ENCODE measurements around the gene SBNO1.
"Not testable (repeated sequence)": the region's sequence is repeated elsewhere in the genome, so short reads cannot be mapped to it uniquely, and the experiment has no call there.

SBNO1 gene

GRCh38 chr12:123319273-123319672 lies 45.4 kb downstream of the SBNO1 start:
- TF ChIP-seq, protein P1, sequence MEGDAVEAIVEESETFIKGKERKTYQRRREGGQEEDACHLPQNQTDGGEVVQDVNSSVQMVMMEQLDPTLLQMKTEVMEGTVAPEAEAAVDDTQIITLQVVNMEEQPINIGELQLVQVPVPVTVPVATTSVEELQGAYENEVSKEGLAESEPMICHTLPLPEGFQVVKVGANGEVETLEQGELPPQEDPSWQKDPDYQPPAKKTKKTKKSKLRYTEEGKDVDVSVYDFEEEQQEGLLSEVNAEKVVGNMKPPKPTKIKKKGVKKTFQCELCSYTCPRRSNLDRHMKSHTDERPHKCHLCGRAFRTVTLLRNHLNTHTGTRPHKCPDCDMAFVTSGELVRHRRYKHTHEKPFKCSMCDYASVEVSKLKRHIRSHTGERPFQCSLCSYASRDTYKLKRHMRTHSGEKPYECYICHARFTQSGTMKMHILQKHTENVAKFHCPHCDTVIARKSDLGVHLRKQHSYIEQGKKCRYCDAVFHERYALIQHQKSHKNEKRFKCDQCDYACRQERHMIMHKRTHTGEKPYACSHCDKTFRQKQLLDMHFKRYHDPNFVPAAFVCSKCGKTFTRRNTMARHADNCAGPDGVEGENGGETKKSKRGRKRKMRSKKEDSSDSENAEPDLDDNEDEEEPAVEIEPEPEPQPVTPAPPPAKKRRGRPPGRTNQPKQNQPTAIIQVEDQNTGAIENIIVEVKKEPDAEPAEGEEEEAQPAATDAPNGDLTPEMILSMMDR (conservative IDR thresholded peaks at IDR 0.05): no peak
- TF ChIP-seq ZFX (IDR thresholded peaks at IDR 0.05): no peak

GRCh38 chr12:123313046-123313445 lies 51.6 kb downstream of the SBNO1 start:
- H3K27ac ChIP-seq: not testable (repeated sequence)

More at GRCh38 chr12:123319273-123319672, 45.4 kb downstream of the SBNO1 start:
- H3K27ac ChIP-seq: no peak overlapping the region

DNA sequence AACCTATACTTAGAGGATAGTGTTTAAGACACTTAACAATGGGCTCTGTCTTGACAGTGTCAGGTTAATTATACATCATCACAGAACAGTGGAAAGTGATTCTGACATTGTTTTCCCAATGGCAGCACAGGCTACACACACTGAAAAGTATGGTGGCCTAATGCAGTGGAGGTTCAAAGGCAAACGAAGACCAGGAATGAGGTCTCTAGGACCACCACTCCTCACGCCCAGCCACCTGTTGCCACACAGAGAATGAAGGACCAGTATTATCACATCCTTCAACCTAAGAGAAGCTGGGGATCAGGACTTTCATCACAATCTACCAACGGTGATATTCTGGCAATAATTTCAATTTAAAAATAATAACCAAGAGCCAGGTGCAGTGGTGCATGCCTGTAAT lies 58.4 kb downstream of the SBNO1 start:
- no peak overlapping the region for H3K27ac ChIP-seq
- TF ChIP-seq ZFX (IDR thresholded peaks at IDR 0.05): no peak
- TF ChIP-seq, protein P1 (conservative IDR thresholded peaks at IDR 0.05): no peak

GRCh38 chr12:123305136-123305535 lies 59.5 kb downstream of the SBNO1 start:
- H3K27ac ChIP-seq: no peak overlapping the region
- TF ChIP-seq, protein P1 (conservative IDR thresholded peaks at IDR 0.05): no peak
- TF ChIP-seq ZFX (IDR thresholded peaks at IDR 0.05): no peak

- TF ChIP-seq, protein P1 (conservative IDR thresholded peaks at IDR 0.05): no peak
- TF ChIP-seq ZFX (IDR thresholded peaks at IDR 0.05): no peak
- no peak overlapping the region for H3K27ac ChIP-seq
Measured at GRCh38 chr12:123293178-123293760, 71.4 kb downstream of the SBNO1 start.

DNA sequence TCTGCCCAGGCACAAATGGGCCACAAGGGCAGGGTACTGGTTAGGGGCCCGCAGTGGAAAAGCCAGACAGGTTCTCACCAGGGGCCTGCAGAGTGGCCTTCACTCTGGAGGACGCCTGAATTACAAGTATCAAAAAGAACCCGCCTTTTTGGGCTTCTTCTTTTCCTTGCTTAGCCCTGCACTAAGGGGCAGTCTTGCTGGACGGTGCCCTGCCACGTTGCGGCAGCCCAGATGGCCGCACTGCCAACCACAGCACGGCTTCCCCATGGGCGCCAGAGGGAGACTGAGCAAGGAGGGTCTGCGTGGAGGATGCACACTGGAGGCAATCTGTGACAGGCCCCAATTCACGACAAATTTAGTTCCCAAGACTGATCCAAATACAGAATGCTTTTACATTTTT lies 74.7 kb downstream of the SBNO1 start:
- H3K27ac ChIP-seq: no peak overlapping the region
- TF ChIP-seq ZFX (IDR thresholded peaks at IDR 0.05): no peak
- TF ChIP-seq, protein P1 (conservative IDR thresholded peaks at IDR 0.05): no peak

DNA sequence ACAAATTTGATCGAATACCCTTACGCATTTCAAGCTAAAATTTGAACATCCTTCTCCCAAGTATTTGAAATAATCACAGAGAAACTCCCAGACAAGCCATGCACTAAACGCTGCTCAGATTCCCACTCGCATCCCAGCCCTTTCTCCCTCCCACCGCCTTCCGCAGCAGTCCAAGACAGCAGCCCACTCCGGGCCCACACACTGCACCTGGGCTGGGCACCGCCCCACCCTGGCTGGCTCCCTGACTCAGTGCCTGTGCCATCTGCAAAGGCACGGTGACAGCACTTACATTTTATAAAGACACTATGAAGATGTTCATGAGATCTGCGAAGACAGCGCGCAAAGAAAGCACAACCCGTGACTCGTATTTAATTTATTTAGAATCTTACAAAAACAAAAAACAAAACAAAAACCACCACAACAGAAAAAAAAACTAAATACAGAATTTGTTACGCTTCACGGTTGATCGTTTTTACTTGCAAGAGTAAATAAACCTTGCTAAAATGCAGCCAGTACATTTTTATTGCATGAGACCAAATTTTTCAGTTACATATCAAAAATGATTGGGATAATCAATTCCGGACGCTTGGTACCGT lies 75.8 kb downstream of the SBNO1 start:
- no peak for TF ChIP-seq ZFX (IDR thresholded peaks at IDR 0.05)
- TF ChIP-seq, protein P1 (conservative IDR thresholded peaks at IDR 0.05): no peak
- no peak overlapping the region for H3K27ac ChIP-seq

All from C4-2B (cell line).